HEK293T (cell line): ENCODE measurements around the gene MACROD2.

Experiments used
- CTBP1 ChIP-seq: fragments of 450-650 bp; IDR thresholded peaks from 2 replicates; pipeline ENCODE4 v1.6.1; 2016; ENCODE audit warnings: borderline replicate concordance
- ELF4 ChIP-seq: fragments of 450-650 bp; IDR thresholded peaks from 2 replicates; pipeline ENCODE4 v1.6.1; 2017; ENCODE audit warnings: antibody characterized with exemption
- FOXA1 ChIP-seq: fragments of 450-650 bp; IDR thresholded peaks from 2 replicates; pipeline ENCODE4 v1.6.1; 2016; ENCODE audit warnings: mild to moderate bottlenecking
- FOXK2 ChIP-seq: fragments of 450-650 bp; IDR thresholded peaks from 2 replicates; pipeline ENCODE4 v1.6.1; 2016; ENCODE audit warnings: mild to moderate bottlenecking
- FOXM1 ChIP-seq: fragments of 450-650 bp; IDR thresholded peaks from 2 replicates; pipeline ENCODE4 v1.6.1; 2017; ENCODE audit warnings: mild to moderate bottlenecking, borderline replicate concordance
- HDGF ChIP-seq: fragments of 450-650 bp; IDR thresholded peaks from 2 replicates; pipeline ENCODE4 v1.6.1; 2017; ENCODE audit warnings: antibody characterized with exemption, borderline replicate concordance
- L3MBTL2 ChIP-seq: fragments of 450-650 bp; conservative IDR thresholded peaks from 2 replicates; pipeline ENCODE4 v1.6.1; 2016; ENCODE audit warnings: mild to moderate bottlenecking
- NFRKB ChIP-seq: fragments of 450-650 bp; IDR thresholded peaks from 2 replicates; pipeline ENCODE4 v1.6.1; 2016; ENCODE audit warnings: mild to moderate bottlenecking, moderate library complexity
- SP1 ChIP-seq: fragments of 450-650 bp; IDR thresholded peaks from 2 replicates; pipeline ENCODE4 v1.6.1; 2017
- SUZ12 ChIP-seq: fragments of 450-650 bp; IDR thresholded peaks from 2 replicates; pipeline ENCODE4 v1.6.1; 2016; ENCODE audit warnings: mild to moderate bottlenecking
- TARDBP ChIP-seq: fragments of 450-650 bp; IDR thresholded peaks from 2 replicates; pipeline ENCODE4 v1.6.1; 2016
- ZNF384 ChIP-seq: fragments of 450-650 bp; IDR thresholded peaks from 2 replicates; pipeline ENCODE4 v1.6.1; 2016
- TF ChIP-seq, protein P1 (sequence below): fragments of 450-650 bp; IDR thresholded peaks from 2 replicates; pipeline ENCODE4 v1.6.1; 2016

DNA sequence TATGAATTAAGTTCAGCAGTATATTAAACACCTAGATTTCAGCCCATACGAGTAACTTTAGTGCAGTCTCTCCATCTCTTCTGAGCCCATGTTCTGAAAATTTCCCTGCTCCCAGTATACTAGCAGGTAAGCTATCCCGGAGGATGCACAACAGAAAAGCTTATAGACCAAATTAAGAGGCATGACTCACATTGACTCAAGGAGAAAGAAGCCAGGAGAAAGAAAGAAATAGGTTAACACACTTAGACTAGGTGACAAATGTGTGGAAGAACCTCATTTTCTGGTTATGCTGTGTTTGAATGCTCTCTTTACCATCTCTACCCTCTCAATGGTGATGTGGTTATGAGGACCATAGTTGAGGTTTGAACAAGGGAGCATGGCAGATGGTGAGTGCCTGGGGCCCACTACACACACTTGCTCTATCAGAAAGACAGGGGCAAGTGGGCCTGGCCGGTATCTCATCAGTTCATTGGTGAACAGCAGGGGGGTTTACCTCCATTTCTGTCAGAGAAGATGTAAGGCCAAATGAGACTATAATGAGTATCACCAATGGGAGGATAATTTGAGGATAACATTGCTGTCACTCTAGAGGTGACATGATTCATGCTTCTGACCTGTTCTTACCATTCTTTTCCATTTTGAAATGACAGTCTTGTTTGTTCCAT lies 1244.4 kb downstream of the MACROD2 start:
- no peak for TF ChIP-seq NFRKB
- no peak for TF ChIP-seq SUZ12
- no peak for TF ChIP-seq CTBP1
- TF ChIP-seq SP1: no peak
- TF ChIP-seq ZNF384: no peak
- TF ChIP-seq FOXK2: no peak
- no peak for TF ChIP-seq L3MBTL2
- no peak for TF ChIP-seq TARDBP
- TF ChIP-seq, protein P1, sequence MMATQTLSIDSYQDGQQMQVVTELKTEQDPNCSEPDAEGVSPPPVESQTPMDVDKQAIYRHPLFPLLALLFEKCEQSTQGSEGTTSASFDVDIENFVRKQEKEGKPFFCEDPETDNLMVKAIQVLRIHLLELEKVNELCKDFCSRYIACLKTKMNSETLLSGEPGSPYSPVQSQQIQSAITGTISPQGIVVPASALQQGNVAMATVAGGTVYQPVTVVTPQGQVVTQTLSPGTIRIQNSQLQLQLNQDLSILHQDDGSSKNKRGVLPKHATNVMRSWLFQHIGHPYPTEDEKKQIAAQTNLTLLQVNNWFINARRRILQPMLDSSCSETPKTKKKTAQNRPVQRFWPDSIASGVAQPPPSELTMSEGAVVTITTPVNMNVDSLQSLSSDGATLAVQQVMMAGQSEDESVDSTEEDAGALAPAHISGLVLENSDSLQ: no peak
- TF ChIP-seq FOXM1: no peak
- no peak for TF ChIP-seq FOXA1
- no peak for TF ChIP-seq HDGF
- no peak for TF ChIP-seq ELF4
